ENCODE data around the gene FOXN4. TPM values are rescaled to one million over a fixed set of nuclear protein-coding genes. Genes with fewer than 3 reads are reported as not detected.

Gene FOXN4
- total and polyA plus RNA-seq, 12 donors, result 0.22 to 0.24 TPM; not detected in 10

- DNase-seq, result no peak
- no peaks in the 10 kb centered on the region for H3K4me1 ChIP-seq (replicated peaks in 1 of 2)
- TF ChIP-seq POLR2A (IDR thresholded peaks at IDR 0.05) (no peak), CTCF (IDR thresholded peaks at IDR 0.05) (no peak)
- H3K4me3 ChIP-seq, result no peak overlapping the region
- WGBS, 4 donors, result 67 to 88% (median 87%) methylated on average over 7 of the region's 7 CpGs
- no peaks in the 10 kb centered on the region for H3K36me3 ChIP-seq (replicated peaks in 1 of 2)
- intact Hi-C loops (cut with DNase I), result no loop called here
- no peak overlapping the region for H3K27ac ChIP-seq
- H3K9me3 ChIP-seq (replicated peaks in 1 of 3), result no peaks in the 10 kb centered on the region
- H3K27me3 ChIP-seq, result peaks cover 5% of the 10 kb centered on the region
Observed at GRCh38 chr12:109299849-109300248, 9.2 kb downstream of the FOXN4 start.

- Histone ChIP-seq H3K4me1 (replicated peaks in 1 of 2) (no peaks in the 10 kb centered on the region), H3K27ac (no peak overlapping the region), H3K27me3 (peaks cover 12% of the 10 kb centered on the region), H3K36me3 (replicated peaks in 1 of 2) (no peaks in the 10 kb centered on the region), H3K9me3 (replicated peaks in 1 of 3) (no peaks in the 10 kb centered on the region), H3K4me3 (no peak overlapping the region)
- no peak for DNase-seq
- 66 to 77% (median 73%) methylated on average over 2 to 3 of the region's 3 CpGs for WGBS, 4 donors
- intact Hi-C loops (cut with DNase I), result no loop called here
- TF ChIP-seq POLR2A (IDR thresholded peaks at IDR 0.05) (no peak), CTCF (IDR thresholded peaks at IDR 0.05) (no peak)
Observed at GRCh38 chr12:109296431-109296830, 12.7 kb downstream of the FOXN4 start.

- TF ChIP-seq POLR2A (IDR thresholded peaks at IDR 0.05), result no peak
- TF ChIP-seq CTCF (IDR thresholded peaks at IDR 0.05), result no peak
- intact Hi-C loops (cut with DNase I), result no loop called here
- WGBS, 4 donors, result 71 to 79% (median 75%) methylated on average over 11 to 13 of the region's 13 CpGs
Observed at GRCh38 chr12:109295764-109296425, 13.2 kb downstream of the FOXN4 start.

GRCh38 chr12:109294286-109294796, 14.7 kb downstream of the FOXN4 start:
- no peak for DNase-seq
- H3K9me3 ChIP-seq (replicated peaks in 1 of 3), result no peaks in the 10 kb centered on the region
- no peaks in the 10 kb centered on the region for H3K36me3 ChIP-seq (replicated peaks in 1 of 2)
- 73 to 84% (median 80%) methylated on average over 2 to 5 of the region's 5 CpGs for WGBS, 4 donors
- H3K4me3 ChIP-seq, result no peak overlapping the region
- TF ChIP-seq POLR2A (IDR thresholded peaks at IDR 0.05) (no peak), CTCF (IDR thresholded peaks at IDR 0.05) (no peak)
- H3K27ac ChIP-seq, result no peak overlapping the region
- intact Hi-C loops (cut with DNase I), result no loop called here
- peaks cover 8% of the 10 kb centered on the region for H3K27me3 ChIP-seq
- H3K4me1 ChIP-seq (replicated peaks in 1 of 2), result no peaks in the 10 kb centered on the region

More at GRCh38 chr12:109295764-109296425, 13.2 kb downstream of the FOXN4 start:
- no peak overlapping the region for H3K27ac ChIP-seq
- DNase-seq, result no peak
- H3K9me3 ChIP-seq (replicated peaks in 1 of 3), result no peaks in the 10 kb centered on the region
- no peaks in the 10 kb centered on the region for H3K36me3 ChIP-seq (replicated peaks in 1 of 2)
- peaks cover 8% of the 10 kb centered on the region for H3K27me3 ChIP-seq
- H3K4me1 ChIP-seq (replicated peaks in 1 of 2), result no peaks in the 10 kb centered on the region
- no peak overlapping the region for H3K4me3 ChIP-seq
